ENCODE measurements around the gene GALNT10. TPM values are rescaled to one million over a fixed set of nuclear protein-coding genes. Genes with fewer than 3 reads are reported as not detected.

The GALNT10 gene
- total and polyA plus RNA-seq, 8 donors = 5.3 to 76.4 (median 27.4) TPM

DNA sequence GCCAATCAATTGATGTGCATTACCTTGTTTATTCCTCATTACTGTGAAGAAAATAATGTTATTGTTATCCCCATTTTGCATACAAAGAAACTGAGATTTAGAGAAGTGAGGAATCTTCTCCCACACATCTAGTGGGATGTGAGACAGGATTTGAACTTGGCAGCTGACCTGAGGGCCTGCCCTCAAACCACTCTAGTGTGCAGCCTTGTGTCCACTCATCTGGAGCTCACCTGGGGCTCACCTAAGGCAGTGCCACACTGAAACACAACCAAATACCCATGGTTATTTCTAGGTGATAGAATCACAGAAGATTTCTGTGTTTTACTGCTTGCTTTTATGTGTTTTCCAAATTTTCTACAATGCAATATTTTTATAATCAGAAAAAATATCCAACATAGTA, 160.6 kb downstream of the GALNT10 start:
- no peaks in the 10 kb centered on the region for H3K27me3 ChIP-seq
- H3K9me3 ChIP-seq = no peaks in the 10 kb centered on the region
- DNase-seq = no peak
- no peak overlapping the region for H3K4me3 ChIP-seq
- intact Hi-C loops (cut with DNase I; ENCODE audit: low total_unique reads) = no loop called here
- H3K27ac ChIP-seq = no peak overlapping the region
- peaks cover 0 to 24% (median 7%) of the 10 kb centered on the region in 4 donors for H3K4me1 ChIP-seq
- H3K36me3 ChIP-seq = peaks cover 0 to 5% (median 0%) of the 10 kb centered on the region in 4 donors
- TF ChIP-seq EP300 (IDR thresholded peaks at IDR 0.05) (no peak), POLR2A (IDR thresholded peaks at IDR 0.05) (no peak), POLR2AphosphoS5 (IDR thresholded peaks at IDR 0.05) (no peak)
- TF ChIP-seq, protein P1, sequence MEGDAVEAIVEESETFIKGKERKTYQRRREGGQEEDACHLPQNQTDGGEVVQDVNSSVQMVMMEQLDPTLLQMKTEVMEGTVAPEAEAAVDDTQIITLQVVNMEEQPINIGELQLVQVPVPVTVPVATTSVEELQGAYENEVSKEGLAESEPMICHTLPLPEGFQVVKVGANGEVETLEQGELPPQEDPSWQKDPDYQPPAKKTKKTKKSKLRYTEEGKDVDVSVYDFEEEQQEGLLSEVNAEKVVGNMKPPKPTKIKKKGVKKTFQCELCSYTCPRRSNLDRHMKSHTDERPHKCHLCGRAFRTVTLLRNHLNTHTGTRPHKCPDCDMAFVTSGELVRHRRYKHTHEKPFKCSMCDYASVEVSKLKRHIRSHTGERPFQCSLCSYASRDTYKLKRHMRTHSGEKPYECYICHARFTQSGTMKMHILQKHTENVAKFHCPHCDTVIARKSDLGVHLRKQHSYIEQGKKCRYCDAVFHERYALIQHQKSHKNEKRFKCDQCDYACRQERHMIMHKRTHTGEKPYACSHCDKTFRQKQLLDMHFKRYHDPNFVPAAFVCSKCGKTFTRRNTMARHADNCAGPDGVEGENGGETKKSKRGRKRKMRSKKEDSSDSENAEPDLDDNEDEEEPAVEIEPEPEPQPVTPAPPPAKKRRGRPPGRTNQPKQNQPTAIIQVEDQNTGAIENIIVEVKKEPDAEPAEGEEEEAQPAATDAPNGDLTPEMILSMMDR (IDR thresholded peaks at IDR 0.05) = no peak

DNA sequence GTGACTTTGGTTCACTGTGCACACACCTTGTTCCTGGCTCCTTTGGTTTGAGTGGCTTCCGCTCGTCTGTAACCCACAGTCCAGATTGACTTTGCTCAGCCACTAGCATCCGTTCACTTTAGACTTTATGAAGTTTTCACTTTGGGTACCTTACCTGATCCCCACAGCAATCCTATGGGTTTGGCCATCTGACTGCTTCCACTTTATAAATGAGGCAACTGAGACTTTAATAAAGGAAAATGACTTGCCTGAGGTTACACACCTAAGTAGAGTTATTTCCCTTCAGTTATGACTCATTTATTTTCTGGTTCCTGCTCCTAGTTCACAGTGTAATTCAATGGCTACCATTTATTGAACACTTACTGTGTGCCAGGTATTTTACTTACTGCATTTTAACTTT, 161.0 kb downstream of the GALNT10 start:
- H3K27me3 ChIP-seq = no peaks in the 10 kb centered on the region
- peaks cover 0 to 5% (median 0%) of the 10 kb centered on the region in 4 donors for H3K36me3 ChIP-seq
- WGBS, 5 donors = 90 to 95% (median 93%) methylated on average over 3 of the region's 3 CpGs
- no peak overlapping the region for H3K27ac ChIP-seq
- TF ChIP-seq POLR2AphosphoS5 (IDR thresholded peaks at IDR 0.05) = no peak
- no peak for TF ChIP-seq POLR2A (IDR thresholded peaks at IDR 0.05)
- no peak for TF ChIP-seq EP300 (IDR thresholded peaks at IDR 0.05)
- TF ChIP-seq, protein P1 (IDR thresholded peaks at IDR 0.05) = no peak
- H3K4me3 ChIP-seq = no peak overlapping the region
- peaks cover 0 to 24% (median 9%) of the 10 kb centered on the region in 4 donors for H3K4me1 ChIP-seq
- no peaks in the 10 kb centered on the region for H3K9me3 ChIP-seq
- no peak for DNase-seq
- intact Hi-C loops (cut with DNase I; ENCODE audit: low total_unique reads) = no loop called here

- intact Hi-C loops (cut with DNase I; ENCODE audit: low total_unique reads) = no loop called here
- Histone ChIP-seq H3K27ac (no peak overlapping the region), H3K27me3 (no peaks in the 10 kb centered on the region), H3K4me1 (peaks cover 0 to 20% (median 9%) of the 10 kb centered on the region in 4 donors), H3K36me3 (peaks cover 0 to 10% (median 0%) of the 10 kb centered on the region in 4 donors), H3K4me3 (no peak overlapping the region), H3K9me3 (no peaks in the 10 kb centered on the region)
- no peak for DNase-seq
- WGBS, 5 donors = 75 to 90% (median 86%) methylated on average over 11 of the region's 11 CpGs
- TF ChIP-seq, protein P1 (IDR thresholded peaks at IDR 0.05) = no peak
- TF ChIP-seq EP300 (IDR thresholded peaks at IDR 0.05) (no peak), POLR2A (IDR thresholded peaks at IDR 0.05) (no peak), POLR2AphosphoS5 (IDR thresholded peaks at IDR 0.05) (no peak)
Measured at GRCh38 chr5:154352960-154353548, 162.5 kb downstream of the GALNT10 start.

DNA sequence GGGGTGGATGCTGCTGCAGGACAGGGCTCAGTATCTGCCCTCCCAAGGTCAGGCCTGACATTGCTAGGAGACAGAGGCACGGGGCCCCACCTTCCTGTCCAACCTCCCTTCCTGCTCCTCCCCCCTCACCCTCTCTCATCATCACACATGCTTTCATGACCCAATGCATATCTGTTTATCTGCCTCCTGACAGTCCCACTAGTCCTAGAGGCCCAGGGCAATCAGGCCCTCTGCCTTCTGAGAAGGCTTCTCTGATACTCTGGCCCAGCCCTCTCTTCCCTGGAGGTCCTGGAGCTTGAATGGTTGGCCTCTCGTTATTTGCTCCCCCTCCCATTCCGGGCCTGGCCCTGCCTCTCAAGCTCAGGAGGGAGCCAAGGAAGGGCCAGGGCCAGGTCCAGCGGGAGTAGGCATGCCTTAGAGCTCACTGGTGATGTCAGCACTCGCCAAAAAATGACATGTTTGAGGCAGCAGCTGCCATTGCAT, 164.6 kb downstream of the GALNT10 start:
- TF ChIP-seq EP300 (IDR thresholded peaks at IDR 0.05) = no peak
- TF ChIP-seq, protein P1 (IDR thresholded peaks at IDR 0.05) = no peak
- Histone ChIP-seq H3K27ac (no peak overlapping the region), H3K4me1 (peaks cover 0 to 30% (median 13%) of the 10 kb centered on the region in 4 donors), H3K36me3 (peaks cover 0 to 10% (median 0%) of the 10 kb centered on the region in 4 donors), H3K4me3 (no peak overlapping the region), H3K27me3 (no peaks in the 10 kb centered on the region), H3K9me3 (no peaks in the 10 kb centered on the region)
- DNase-seq = peak in 1 of 2 donors; percentile 38
- 53 to 68% (median 61%) methylated on average over 5 of the region's 5 CpGs for WGBS, 5 donors
- intact Hi-C loops (cut with DNase I; ENCODE audit: low total_unique reads) = no loop called here

Data from stomach (tissue), 9 donors.